Endothelial cell of hepatic sinusoid (primary cell): ENCODE data around the gene CNGB1.

Experiments
- in situ Hi-C: cut with HindIII; loops from 2 replicates; pipeline ENCODE4 v1.10.0; 2017; ENCODE audit warnings: low sequenced_read_pairs

Gene CNGB1

GRCh38 chr16:57997528-57998265, 26.8 kb upstream of the CNGB1 start:
- in situ Hi-C loops, result no loop called here

GRCh38 chr16:57997176-57997527, 26.2 kb upstream of the CNGB1 start:
- in situ Hi-C loops, result no loop called here

GRCh38 chr16:57996406-57997175, 25.7 kb upstream of the CNGB1 start:
- in situ Hi-C loops, result no loop called here

GRCh38 chr16:57995721-57996405, 24.9 kb upstream of the CNGB1 start:
- in situ Hi-C loops, result no loop called here

- in situ Hi-C loops, result no loop called here
Measured at GRCh38 chr16:57994778-57995177, 23.9 kb upstream of the CNGB1 start.

- in situ Hi-C loops, result no loop called here
Measured at GRCh38 chr16:57994361-57994760, 23.4 kb upstream of the CNGB1 start.

GRCh38 chr16:57993897-57994296, 23.0 kb upstream of the CNGB1 start:
- in situ Hi-C loops, result no loop called here

GRCh38 chr16:57993438-57993837, 22.5 kb upstream of the CNGB1 start:
- in situ Hi-C loops, result no loop called here

- in situ Hi-C loops, result no loop called here
Measured at GRCh38 chr16:57992084-57992483, 21.2 kb upstream of the CNGB1 start.

GRCh38 chr16:57991551-57992059, 20.7 kb upstream of the CNGB1 start:
- in situ Hi-C loops, result no loop called here

- in situ Hi-C loops, result loop anchor here (5.0 to 10.0 kb wide), 4 partner anchors 72 to 314 kb away; no protein-coding TSS in a partner anchor
Measured at GRCh38 chr16:57988929-57989328, 18.0 kb upstream of the CNGB1 start.

GRCh38 chr16:57987441-57988177, 16.7 kb upstream of the CNGB1 start:
- in situ Hi-C loops, result loop anchor here (5.0 to 10.0 kb wide), 4 partner anchors 70 to 313 kb away; no protein-coding TSS in a partner anchor

GRCh38 chr16:57986196-57986595, 15.3 kb upstream of the CNGB1 start:
- in situ Hi-C loops, result loop anchor here (5.0 to 10.0 kb wide), 4 partner anchors 69 to 311 kb away; no protein-coding TSS in a partner anchor

- in situ Hi-C loops, result loop anchor here (5.0 to 10.0 kb wide), 4 partner anchors 68 to 311 kb away; no protein-coding TSS in a partner anchor
Measured at GRCh38 chr16:57985204-57986181, 14.6 kb upstream of the CNGB1 start.

- in situ Hi-C loops, result loop anchor here (5.0 to 10.0 kb wide), 4 partner anchors 67 to 310 kb away; no protein-coding TSS in a partner anchor
Measured at GRCh38 chr16:57984443-57985203, 13.7 kb upstream of the CNGB1 start.

GRCh38 chr16:57982385-57982784, 11.5 kb upstream of the CNGB1 start:
- in situ Hi-C loops, result loop anchor here (10.0 kb wide), 2 partner anchors 98 to 308 kb away; no protein-coding TSS in a partner anchor

- in situ Hi-C loops, result loop anchor here (10.0 kb wide), 2 partner anchors 97 to 307 kb away; no protein-coding TSS in a partner anchor
Measured at GRCh38 chr16:57981636-57982035, 10.7 kb upstream of the CNGB1 start.

- in situ Hi-C loops, result no loop called here
Measured at GRCh38 chr16:57979006-57979585, 8.2 kb upstream of the CNGB1 start.
